Prostate gland (tissue), 2 donors: ENCODE measurements around the gene SLC16A12.

Experiments
- POLR2A ChIP-seq: fragments of 450-650 bp; IDR thresholded peaks from one replicate; pipeline ENCODE4 v1.6.1; 2016; ENCODE audit warnings: antibody characterized with exemption, mild to moderate bottlenecking
- POLR2AphosphoS5 ChIP-seq: sonication (generic); formaldehyde crosslinking; IDR thresholded peaks from one replicate; pipeline ENCODE4 v1.6.1; 2017; ENCODE audit warnings: antibody characterized with exemption
- TF ChIP-seq, protein P1 (sequence below), 4 experiments: fragments of 200-600 bp in 2 of 4; fragments of 450-650 bp in 2 of 4; sonication (generic) in 2 of 4; IDR thresholded peaks; 1 replicate in 3 of 4; 2 replicates in 1 of 4; pipeline ENCODE4 v1.5.1; 2016 to 2019; ENCODE audit warnings: antibody characterized with exemption in 4 of 4, mild to moderate bottlenecking in 2 of 4, moderate library complexity in 2 of 4

DNA sequence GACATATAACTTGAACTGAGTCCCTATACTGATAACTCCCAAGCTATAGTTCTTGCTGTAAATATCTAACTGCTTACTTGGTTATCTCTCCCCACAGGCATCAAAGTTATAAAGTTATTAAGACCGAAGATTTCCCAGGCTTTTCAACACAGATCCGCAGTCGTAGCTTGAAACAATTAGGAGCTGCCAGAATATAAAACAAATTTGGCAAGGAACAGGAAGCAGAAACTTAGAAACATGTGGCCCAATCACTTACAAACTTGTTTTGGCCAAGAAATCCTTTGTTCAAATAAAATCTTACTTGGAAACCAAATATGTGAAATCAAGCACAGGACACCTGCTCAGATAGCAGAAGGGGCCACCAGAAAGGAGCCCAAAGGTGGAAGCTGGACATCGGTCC lies 9.0 kb downstream of the SLC16A12 start:
- TF ChIP-seq, protein P1, sequence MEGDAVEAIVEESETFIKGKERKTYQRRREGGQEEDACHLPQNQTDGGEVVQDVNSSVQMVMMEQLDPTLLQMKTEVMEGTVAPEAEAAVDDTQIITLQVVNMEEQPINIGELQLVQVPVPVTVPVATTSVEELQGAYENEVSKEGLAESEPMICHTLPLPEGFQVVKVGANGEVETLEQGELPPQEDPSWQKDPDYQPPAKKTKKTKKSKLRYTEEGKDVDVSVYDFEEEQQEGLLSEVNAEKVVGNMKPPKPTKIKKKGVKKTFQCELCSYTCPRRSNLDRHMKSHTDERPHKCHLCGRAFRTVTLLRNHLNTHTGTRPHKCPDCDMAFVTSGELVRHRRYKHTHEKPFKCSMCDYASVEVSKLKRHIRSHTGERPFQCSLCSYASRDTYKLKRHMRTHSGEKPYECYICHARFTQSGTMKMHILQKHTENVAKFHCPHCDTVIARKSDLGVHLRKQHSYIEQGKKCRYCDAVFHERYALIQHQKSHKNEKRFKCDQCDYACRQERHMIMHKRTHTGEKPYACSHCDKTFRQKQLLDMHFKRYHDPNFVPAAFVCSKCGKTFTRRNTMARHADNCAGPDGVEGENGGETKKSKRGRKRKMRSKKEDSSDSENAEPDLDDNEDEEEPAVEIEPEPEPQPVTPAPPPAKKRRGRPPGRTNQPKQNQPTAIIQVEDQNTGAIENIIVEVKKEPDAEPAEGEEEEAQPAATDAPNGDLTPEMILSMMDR (IDR thresholded peaks at IDR 0.05), result no peak
- TF ChIP-seq POLR2A (no peak), POLR2AphosphoS5 (no peak)
